K562 (cell line): ENCODE results near the gene CD300LG. TPM values are rescaled to one million over a fixed set of nuclear protein-coding genes. Genes with fewer than 3 reads are reported as not detected.

Source experiments
- ATAC-seq: fragments of 200-7000 bp; cut with Tn5 transposase; 3 replicates; pipeline ENCODE4 v1.9.1; 2020; ENCODE audit warnings: moderate library complexity
- BruUV-seq: library from RNA; stranded (reverse); fragments of 400-500 nt; replicated peaks from 2 replicates; lab custom pipeline; 2021; lab: Mats Ljungman, UMichigan
- CTCF ChIA-PET: fragments of 300-600 bp; formaldehyde crosslinking; extraction: SDS; loops from one replicate; lab custom pipeline; 2021; ENCODE audit warnings: low intra/inter-chr PET ratio; lab: Yijun Ruan, JAX
- POLR2A ChIA-PET: fragments of 300-600, 350-650 bp; sonication (Branson Sonifier 250); formaldehyde crosslinking; extraction: SDS; loops from one replicate; lab custom pipeline; 2021; ENCODE audit warnings: antibody characterized with exemption, inconsistent platforms; lab: Yijun Ruan, JAX
- DNase-seq, 4 experiments: peaks; one replicate each; pipeline versions ENCODE4 v3.0.0 to v3.0.0-alpha.2; 2011 to 2018; ENCODE audit warnings: low spot score in 3 of 4, mixed read lengths in 3 of 4; ENCODE audit errors: extremely low read depth in 1 of 4
- FAIRE-seq: peaks from 2 replicates; lab custom pipeline; 2011; peaks lifted over from hg19 to GRCh38; lab: Jason Lieb, UNC
- H2AFZ ChIP-seq: 2 replicates; pipeline ENCODE4 v1.6.0; 2011; ENCODE audit warnings: low read depth, low read length, control low read depth, inconsistent platforms
- H3K27ac ChIP-seq: fragments of 200-600 bp; 3 replicates; pipeline ENCODE4 v1.8.0; 2011; ENCODE audit warnings: low read depth, mild to moderate bottlenecking, control low read depth, inconsistent platforms, low read length, moderate library complexity, mixed read lengths; ENCODE audit errors: extremely low read depth
- H3K27me3 ChIP-seq, 2 experiments: fragments of 300-600 bp in 1 of 2; 2 replicates in 1 of 2; 3 replicates in 1 of 2; pipeline versions ENCODE4 v1.6.0 to v1.8.0; 2011; ENCODE audit warnings: inconsistent platforms in 2 of 2, low read length in 2 of 2, mild to moderate bottlenecking in 1 of 2, mixed read lengths in 1 of 2, moderate library complexity in 1 of 2; ENCODE audit not compliant: control insufficient read depth in 2 of 2, insufficient read depth in 2 of 2
- H3K36me3 ChIP-seq: fragments of 300-600 bp; 3 replicates; pipeline ENCODE4 v1.8.0; 2011; ENCODE audit warnings: mild to moderate bottlenecking, low read length, inconsistent platforms; ENCODE audit not compliant: control insufficient read depth, insufficient read depth
- H3K4me1 ChIP-seq, 2 experiments: fragments of 200-600 bp in 1 of 2; replicated peaks in 1 of 2; 2 replicates in 1 of 2; 3 replicates in 1 of 2; pipeline versions ENCODE4 v1.5.1 to v1.8.0; 2011; ENCODE audit warnings: inconsistent platforms in 2 of 2, low read length in 2 of 2, mild to moderate bottlenecking in 1 of 2, mixed read lengths in 1 of 2, moderate library complexity in 1 of 2; ENCODE audit not compliant: control insufficient read depth in 2 of 2, insufficient read depth in 2 of 2
- H3K4me2 ChIP-seq: 2 replicates; pipeline ENCODE4 v1.6.1; 2011; ENCODE audit warnings: low read length, control low read depth, inconsistent platforms, mixed read lengths; ENCODE audit not compliant: insufficient read depth
- H3K4me3 ChIP-seq: fragments of 200-600 bp; sonication (generic), shearing (Covaris generic); 2 replicates; pipeline ENCODE4 v1.5.1; 2016; ENCODE audit warnings: control low read depth, inconsistent platforms
- H3K79me2 ChIP-seq: fragments of 200-600 bp; 3 replicates; pipeline ENCODE4 v1.8.0; 2011; ENCODE audit warnings: low read length, inconsistent platforms; ENCODE audit not compliant: control insufficient read depth, insufficient read depth
- H3K9ac ChIP-seq, 2 experiments: 2 replicates each; pipeline versions ENCODE4 v1.6.0 to v1.6.1; 2011; ENCODE audit warnings: low read depth in 2 of 2, low read length in 2 of 2, control low read depth in 1 of 2, inconsistent platforms in 1 of 2, mild to moderate bottlenecking in 1 of 2, mixed read lengths in 1 of 2; ENCODE audit not compliant: insufficient read depth in 1 of 2
- H3K9me1 ChIP-seq: one replicate; pipeline ENCODE4 v1.6.0; 2011; ENCODE audit warnings: inconsistent platforms, mild to moderate bottlenecking, low read length, moderate library complexity; ENCODE audit not compliant: control insufficient read depth, insufficient read depth
- H3K9me3 ChIP-seq: replicated peaks from 2 replicates; pipeline ENCODE4 v1.5.1; 2011; ENCODE audit warnings: low read depth, low read length, inconsistent platforms; ENCODE audit not compliant: control insufficient read depth, insufficient read depth
- H4K20me1 ChIP-seq: replicated peaks from 2 replicates; pipeline ENCODE4 v1.6.1; 2011; ENCODE audit warnings: low read length, inconsistent platforms, mixed read lengths; ENCODE audit not compliant: control insufficient read depth, insufficient read depth
- HIVEP1 ChIP-seq: fragments of 250-450 bp; sonication (Bioruptor Pico); IDR thresholded peaks from 2 replicates; pipeline ENCODE4 v1.4.0; 2020; ENCODE audit warnings: mild to moderate bottlenecking
- ILF3 ChIP-seq: fragments of 450-650 bp; IDR thresholded peaks from 2 replicates; pipeline ENCODE4 v1.6.1; 2018; ENCODE audit warnings: antibody characterized with exemption, mild to moderate bottlenecking, moderate library complexity, borderline replicate concordance
- MYC ChIP-seq, 2 experiments: fragments of 250-450 bp in 1 of 2; sonication (Bioruptor Pico) in 1 of 2; IDR thresholded peaks; 2 replicates each; pipeline versions ENCODE4 v1.5.1 to v1.6.1; 2012 to 2021; ENCODE audit warnings: low read depth in 2 of 2, borderline replicate concordance in 1 of 2, improper control_type of control experiment in 1 of 2, low read length in 1 of 2, mild to moderate bottlenecking in 1 of 2, moderate library complexity in 1 of 2
- PHB2 ChIP-seq: fragments of 450-650 bp; IDR thresholded peaks from 2 replicates; pipeline ENCODE4 v1.6.1; 2017; ENCODE audit warnings: low read depth
- TBL1XR1 ChIP-seq, 2 experiments: IDR thresholded peaks; 2 replicates each; pipeline ENCODE4 v1.6.1; 2012; ENCODE audit warnings: improper control_type of control experiment in 2 of 2, low read length in 2 of 2, mild to moderate bottlenecking in 1 of 2
- TEAD2 ChIP-seq: fragments of 450-650 bp; IDR thresholded peaks from 2 replicates; pipeline ENCODE4 v1.6.1; 2016; ENCODE audit warnings: missing genetic modification characterization, control low read depth, missing compliant biosample characterization
- WGBS: fragments of 100-300 bp; shearing (Covaris generic); methylation state at CpG from one replicate; pipeline ENCODE4 v1.1.6; 2016; ENCODE audit warnings: low coverage, mixed read lengths; ENCODE audit not compliant: insufficient coverage; ENCODE audit errors: missing lambda C conversion rate; 5-methylcytosine and 5-hydroxymethylcytosine counted together
- in situ Hi-C: fragments of 300-500 bp; cut with MboI; formaldehyde crosslinking; loops from 4 replicates; pipeline ENCODE4 v1.15.0; 2018; ENCODE audit warnings: inconsistent platforms, mixed read lengths
- intact Hi-C: fragments of 100-400 bp; cut with micrococcal nuclease; formaldehyde crosslinking; loops from 2 replicates; pipeline ENCODE4 v1.14.2; 2022
- polyA plus RNA-seq, 8 experiments: library from polyadenylated mRNA; depleted of rRNA in 4 of 8; stranded (reverse) in 5 of 8; unstranded in 3 of 8; fragments of >200 nt; fragmentation: Nextera tagmentation in 2 of 8; fragmentation: Illumina TruSeq in 1 of 8; extraction: Ambion mirVana in 2 of 8; extraction: Trizol in 1 of 8; gene quantifications; 2 replicates each; pipeline versions ENCODE4 v1.2.1 to v1.2.3, GENCODE V29; 2011 to 2014; ENCODE audit warnings: inconsistent platforms in 1 of 8, missing spikeins in 1 of 8
- total RNA-seq, 7 experiments: library from RNA; depleted of rRNA in 6 of 7; stranded (reverse); fragments of >200 nt in 6 of 7; fragmentation: Illumina TruSeq in 2 of 7; extraction: Trizol in 2 of 7; gene quantifications; 2 replicates each; pipeline versions ENCODE4 v1.2.1 to v1.2.3, GENCODE V29; 2011 to 2021; ENCODE audit warnings: low replicate concordance in 1 of 7

The CD300LG gene
- total and polyA plus RNA-seq, 9 of the 15 experiments (the other 6 are each of a cell fraction or from before 2014, with no cell fraction given) = not detected

GRCh38 chr17:43853546-43853945, 6.6 kb downstream of the CD300LG start:
- intact Hi-C loops = no loop called here
- H3K36me3 ChIP-seq = no peaks in the 10 kb centered on the region
- no peaks in the 10 kb centered on the region for H3K79me2 ChIP-seq
- TF ChIP-seq ILF3 = no peak
- TF ChIP-seq TBL1XR1 (IDR thresholded peaks at IDR 0.05; ENCODE audit: low read length in 2 of 2) = no peak
- TF ChIP-seq PHB2 = no peak
- DNase-seq (no peak), ATAC-seq (no peak), FAIRE-seq (no peak)
- WGBS = 0% methylated on average over 5 of the region's 7 CpGs
- H4K20me1 ChIP-seq = peaks cover 3% of the 10 kb centered on the region; the same call in 1 of the 2 replicates
- ChIA-PET CTCF (no interaction called here), POLR2A (interaction anchor here (1.5 kb wide), 1 partner anchor 15 kb away, joined by 7 read pairs; no protein-coding TSS in a partner anchor)
- no peak overlapping the region for H3K27ac ChIP-seq
- no peak overlapping the region for H2AFZ ChIP-seq
- no peak overlapping the region for H3K4me3 ChIP-seq
- H3K27me3 ChIP-seq = peaks cover 46 to 84% of the 10 kb centered on the region in 2 experiments
- H3K4me2 ChIP-seq = no peak overlapping the region
- H3K9me3 ChIP-seq = no peaks in the 10 kb centered on the region
- H3K9me1 ChIP-seq = no peaks in the 10 kb centered on the region
- H3K4me1 ChIP-seq = no peaks in the 10 kb centered on the region; a peak in 1 of 5 replicates
- no peak overlapping the region for H3K9ac ChIP-seq
- in situ Hi-C loops = no loop called here
- no TSS peak for BruUV-seq

GRCh38 chr17:43854498-43854897, 7.5 kb downstream of the CD300LG start:
- H3K9me3 ChIP-seq = no peaks in the 10 kb centered on the region
- FAIRE-seq = no peak
- no peaks in the 10 kb centered on the region for H3K79me2 ChIP-seq
- no peaks in the 10 kb centered on the region; a peak in 1 of 5 replicates for H3K4me1 ChIP-seq
- peaks cover 40 to 81% of the 10 kb centered on the region in 2 experiments; a peak in 4 of 5 replicates for H3K27me3 ChIP-seq
- no peak for DNase-seq
- CTCF ChIA-PET = no interaction called here
- intact Hi-C loops (no loop called here), in situ Hi-C loops (no loop called here)
- 0% methylated on average over 7 of the region's 8 CpGs for WGBS
- H3K4me2 ChIP-seq = no peak overlapping the region
- no peak overlapping the region for H3K9ac ChIP-seq
- no peak overlapping the region for H3K27ac ChIP-seq
- no peak overlapping the region for H3K4me3 ChIP-seq
- H3K9me1 ChIP-seq = no peaks in the 10 kb centered on the region
- TF ChIP-seq TEAD2 (tag) (no peak), HIVEP1 (CRISPR knock-in tag) (no peak), MYC (IDR thresholded peaks at IDR 0.05; ENCODE audit: low read depth, low read length) (no peak), MYC (CRISPR knock-in tag; IDR thresholded peaks at IDR 0.05; ENCODE audit: borderline replicate concordance, low read depth) (no peak)
- H3K36me3 ChIP-seq = no peaks in the 10 kb centered on the region
- BruUV-seq = no TSS peak
- H2AFZ ChIP-seq = no peak overlapping the region
- peaks cover 3% of the 10 kb centered on the region; the same call in 1 of the 2 replicates for H4K20me1 ChIP-seq
- POLR2A ChIA-PET = interaction anchor here (0.6 kb wide), 1 partner anchor 69 kb away, joined by 3 read pairs; no protein-coding TSS in a partner anchor
- ATAC-seq = no peak
